Stomach (tissue), 9 donors: Measurements from ENCODE around the gene HOOK2. TPM values are rescaled to one million over a fixed set of nuclear protein-coding genes. Genes with fewer than 3 reads are reported as not detected.

Source experiments
- DNase-seq, 2 donors: peaks; one replicate each; pipeline versions ENCODE4 v3.0.0 to v3.0.0-alpha.2; 2013 to 2019
- H3K27ac ChIP-seq, 5 donors: fragments of 200-600 bp in 4 of 5; sonication (generic) in 4 of 5; one replicate each; pipeline ENCODE4 v1.5.1; 2013 to 2019; ENCODE audit warnings: mild to moderate bottlenecking in 1 of 5, moderate library complexity in 1 of 5
- H3K27me3 ChIP-seq, 3 donors: fragments of 200-600 bp; sonication (generic); one replicate each; pipeline ENCODE4 v1.5.1; 2017 to 2019; ENCODE audit warnings: mixed run types in 1 of 3
- H3K36me3 ChIP-seq, 4 donors: fragments of 200-600 bp; sonication (generic); 1 replicate in 3 of 4; 2 replicates in 1 of 4; pipeline ENCODE4 v1.5.1; 2016 to 2019
- H3K4me1 ChIP-seq, 4 donors: fragments of 200-600 bp; sonication (generic); one replicate each; pipeline ENCODE4 v1.5.1; 2016 to 2019
- H3K4me3 ChIP-seq, 4 donors: fragments of 200-600 bp; sonication (generic) in 3 of 4; one replicate each; pipeline ENCODE4 v1.5.1; 2016 to 2019; ENCODE audit warnings: mild to moderate bottlenecking in 1 of 4
- H3K9me3 ChIP-seq, 4 donors: fragments of 200-600 bp; sonication (generic); one replicate each; pipeline ENCODE4 v1.5.1; 2016 to 2019
- EP300 ChIP-seq: sonication (generic); formaldehyde crosslinking; IDR thresholded peaks from one replicate; pipeline ENCODE4 v1.6.1; 2017; ENCODE audit warnings: antibody characterized with exemption
- POLR2A ChIP-seq, 4 donors: fragments of 450-650 bp; IDR thresholded peaks; one replicate each; pipeline ENCODE4 v1.6.1; 2016; ENCODE audit warnings: antibody characterized with exemption in 4 of 4, control low read depth in 2 of 4, mild to moderate bottlenecking in 1 of 4, moderate library complexity in 1 of 4
- POLR2AphosphoS5 ChIP-seq, 3 donors: sonication (generic); formaldehyde crosslinking; IDR thresholded peaks; one replicate each; pipeline ENCODE4 v1.6.1; 2016; ENCODE audit warnings: antibody characterized with exemption in 3 of 3
- WGBS, 5 donors: extraction: QIAGEN DNeasy Blood & Tissue Kit in 3 of 5; methylation state at CpG; one replicate each; pipeline versions ENCODE4 v1.1.5 to v1.1.7; 2013 to 2018; 5-methylcytosine and 5-hydroxymethylcytosine counted together
- intact Hi-C: fragments of 100-400 bp; cut with DNase I; formaldehyde crosslinking; loops from one replicate; pipeline ENCODE4 v1.15.1; 2023; ENCODE audit warnings: low total_unique reads
- polyA plus RNA-seq, 3 donors: library from polyadenylated mRNA; stranded (reverse); fragments of 200-250 nt; gene quantifications; one replicate each; pipeline ENCODE4 v1.2.3, GENCODE V29; 2013
- total RNA-seq, 5 donors: library from RNA; depleted of rRNA; stranded (reverse); fragments of >200 nt; gene quantifications; one replicate each; pipeline versions ENCODE4 v1.1.0 to v1.2.3, GENCODE V29; 2014 to 2016
- TF ChIP-seq, protein P1 (sequence below), 7 experiments: fragments of 450-650 bp in 4 of 7; fragments of 200-600 bp in 3 of 7; sonication (generic) in 3 of 7; IDR thresholded peaks; one replicate each; pipeline ENCODE4 v1.5.1; 2016 to 2019; ENCODE audit warnings: antibody characterized with exemption in 7 of 7, control low read depth in 2 of 7, mild to moderate bottlenecking in 1 of 7
- donor health status: healthy with polysubstance abuse.
- donor health status: Bipolar disorder and iron deficiency.
- donor health status: healthy.

Gene HOOK2
- total and polyA plus RNA-seq, 8 donors = 30.1 to 797 (median 70.4) TPM

DNA sequence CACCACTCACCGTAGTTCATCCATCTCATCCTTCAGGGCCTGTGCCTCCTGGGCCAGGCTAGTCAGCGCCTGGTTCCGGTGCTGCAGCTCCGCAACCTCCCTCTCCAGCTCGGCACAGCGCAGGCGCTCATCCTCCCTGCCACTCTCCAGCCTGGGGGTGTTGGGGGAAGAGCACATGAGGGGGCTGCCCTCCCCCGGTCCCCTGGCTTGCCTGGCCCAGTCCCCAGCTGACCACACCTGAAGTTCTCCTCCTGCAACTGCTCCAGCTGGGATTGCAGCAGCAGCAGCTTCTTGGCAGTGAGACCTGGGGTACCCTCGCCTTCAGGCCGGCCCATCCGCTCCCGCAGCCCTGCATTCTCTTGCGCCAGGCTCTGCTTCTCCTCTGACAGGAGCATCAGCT is 4.4 kb downstream of the HOOK2 start:
- no peak for TF ChIP-seq POLR2A (IDR thresholded peaks at IDR 0.05)
- TF ChIP-seq EP300 = no peak
- TF ChIP-seq, protein P1, sequence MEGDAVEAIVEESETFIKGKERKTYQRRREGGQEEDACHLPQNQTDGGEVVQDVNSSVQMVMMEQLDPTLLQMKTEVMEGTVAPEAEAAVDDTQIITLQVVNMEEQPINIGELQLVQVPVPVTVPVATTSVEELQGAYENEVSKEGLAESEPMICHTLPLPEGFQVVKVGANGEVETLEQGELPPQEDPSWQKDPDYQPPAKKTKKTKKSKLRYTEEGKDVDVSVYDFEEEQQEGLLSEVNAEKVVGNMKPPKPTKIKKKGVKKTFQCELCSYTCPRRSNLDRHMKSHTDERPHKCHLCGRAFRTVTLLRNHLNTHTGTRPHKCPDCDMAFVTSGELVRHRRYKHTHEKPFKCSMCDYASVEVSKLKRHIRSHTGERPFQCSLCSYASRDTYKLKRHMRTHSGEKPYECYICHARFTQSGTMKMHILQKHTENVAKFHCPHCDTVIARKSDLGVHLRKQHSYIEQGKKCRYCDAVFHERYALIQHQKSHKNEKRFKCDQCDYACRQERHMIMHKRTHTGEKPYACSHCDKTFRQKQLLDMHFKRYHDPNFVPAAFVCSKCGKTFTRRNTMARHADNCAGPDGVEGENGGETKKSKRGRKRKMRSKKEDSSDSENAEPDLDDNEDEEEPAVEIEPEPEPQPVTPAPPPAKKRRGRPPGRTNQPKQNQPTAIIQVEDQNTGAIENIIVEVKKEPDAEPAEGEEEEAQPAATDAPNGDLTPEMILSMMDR (IDR thresholded peaks at IDR 0.05) = no peak
- no peak for TF ChIP-seq POLR2AphosphoS5 (IDR thresholded peaks at IDR 0.05)
- Histone ChIP-seq H3K4me1 (peaks cover 0 to 31% (median 29%) of the 10 kb centered on the region in 4 donors), H3K27ac (no peak overlapping the region), H3K36me3 (peaks cover 0 to 45% (median 29%) of the 10 kb centered on the region in 4 donors), H3K4me3 (no peak overlapping the region), H3K9me3 (no peaks in the 10 kb centered on the region), H3K27me3 (no peaks in the 10 kb centered on the region)
- WGBS, 5 donors = 92 to 97% (median 95%) methylated on average over 9 to 13 of the region's 13 CpGs
- intact Hi-C loops = no loop called here
- DNase-seq = no peak

- Histone ChIP-seq H3K4me1 (peaks cover 0 to 30% (median 28%) of the 10 kb centered on the region in 4 donors), H3K4me3 (no peak overlapping the region), H3K9me3 (no peaks in the 10 kb centered on the region), H3K36me3 (peaks cover 0 to 57% (median 35%) of the 10 kb centered on the region in 4 donors), H3K27me3 (no peaks in the 10 kb centered on the region), H3K27ac (peak overlapping the region in 1 of 5 donors; percentile 15)
- TF ChIP-seq POLR2A (IDR thresholded peaks at IDR 0.05) (no peak), POLR2AphosphoS5 (IDR thresholded peaks at IDR 0.05) (peak in 1 of 3 donors; percentile 16)
- 50 to 84% (median 56%) methylated on average over 26 to 37 of the region's 37 CpGs for WGBS, 5 donors
- intact Hi-C loops = loop anchor here (5.0 kb wide), 1 partner anchor 33 kb away; the partner anchor contains the start of genes PRDX2 and THSD8
- peak; percentile 54 to 85 for DNase-seq
These were observed 5.7 kb downstream of the HOOK2 start for GRCh38 chr19:12769689-12770088.

DNA sequence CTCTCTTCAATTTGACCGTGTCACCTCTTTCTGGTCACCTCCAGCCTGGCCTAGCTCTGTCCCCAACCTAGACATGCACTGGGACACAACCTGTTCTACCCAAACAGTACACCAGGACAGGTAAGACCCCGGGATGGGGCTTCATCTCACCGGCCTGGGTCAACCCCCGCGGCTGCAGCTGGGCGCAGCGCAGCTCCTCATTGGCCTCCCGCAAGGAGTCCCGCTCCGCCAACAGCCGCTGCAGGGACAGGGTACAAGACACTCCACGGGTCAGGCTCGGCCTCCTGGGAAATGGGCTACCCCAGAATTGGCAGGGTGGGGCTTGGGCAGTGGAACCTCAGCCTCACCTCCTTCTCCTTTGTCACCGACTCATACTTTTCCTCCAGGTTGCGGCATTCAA is 7.7 kb downstream of the HOOK2 start:
- Histone ChIP-seq H3K4me1 (peaks cover 0 to 21% (median 18%) of the 10 kb centered on the region in 4 donors), H3K27me3 (no peaks in the 10 kb centered on the region), H3K27ac (no peak overlapping the region), H3K36me3 (peaks cover 14 to 69% (median 53%) of the 10 kb centered on the region in 4 donors), H3K9me3 (no peaks in the 10 kb centered on the region), H3K4me3 (no peak overlapping the region)
- no peak for TF ChIP-seq EP300
- TF ChIP-seq, protein P1 (IDR thresholded peaks at IDR 0.05) = no peak
- TF ChIP-seq POLR2AphosphoS5 (IDR thresholded peaks at IDR 0.05) = no peak
- no peak for TF ChIP-seq POLR2A (IDR thresholded peaks at IDR 0.05)
- WGBS, 5 donors = 92 to 97% (median 95%) methylated on average over 12 to 15 of the region's 15 CpGs
- intact Hi-C loops = loop anchor here (5.0 kb wide), 1 partner anchor 35 kb away; the partner anchor contains the start of genes PRDX2 and THSD8
- no peak for DNase-seq

DNA sequence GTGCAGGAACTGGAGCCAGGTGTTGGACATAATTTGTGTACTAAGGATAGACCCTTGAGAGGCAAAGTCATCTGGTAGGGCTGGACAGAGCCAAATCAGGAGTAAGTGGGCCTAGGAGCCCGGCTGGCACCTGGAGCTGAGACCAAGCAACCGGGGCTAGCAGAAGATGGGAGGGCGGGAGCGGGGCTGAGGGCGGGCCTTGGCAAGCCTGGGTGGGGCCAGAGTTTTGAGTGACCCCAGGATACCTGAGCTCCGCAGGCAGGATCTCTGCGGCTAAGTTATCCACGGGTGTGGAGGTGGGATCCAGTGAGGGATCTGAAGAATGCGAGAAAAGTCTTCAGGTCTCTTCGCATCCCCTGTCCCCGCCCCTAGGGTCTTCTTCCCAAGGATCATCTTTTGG is 8.2 kb downstream of the HOOK2 start:
- WGBS, 5 donors = 86 to 95% (median 92%) methylated on average over 10 to 11 of the region's 11 CpGs
- peaks cover 14 to 73% (median 57%) of the 10 kb centered on the region in 4 donors for H3K36me3 ChIP-seq

More for the DNA sequence above, 8.2 kb downstream of the HOOK2 start:
- intact Hi-C loops = loop anchor here (5.0 kb wide), 1 partner anchor 35 kb away; the partner anchor contains the start of genes PRDX2 and THSD8
- Histone ChIP-seq H3K4me3 (no peak overlapping the region), H3K9me3 (no peaks in the 10 kb centered on the region), H3K27ac (no peak overlapping the region), H3K4me1 (peaks cover 0 to 18% (median 17%) of the 10 kb centered on the region in 4 donors), H3K27me3 (no peaks in the 10 kb centered on the region)
- no peak for TF ChIP-seq EP300
- TF ChIP-seq POLR2A (IDR thresholded peaks at IDR 0.05) = no peak
- TF ChIP-seq POLR2AphosphoS5 (IDR thresholded peaks at IDR 0.05) = no peak
- TF ChIP-seq, protein P1 (IDR thresholded peaks at IDR 0.05) = no peak
- DNase-seq = no peak
